Stimulated activated CD4-positive, alpha-beta T cell treated with anti-CD3 and anti-CD28 coated beads, Interleukin-12 subunit alpha, Interleukin-12 subunit beta, amount 100 ng/mL, for 24 hours (primary cell): ENCODE measurements around the gene BRDT.
A peak's percentile ranks its signal among the peaks of the same experiment; 100 is the strongest.
"Not testable (repeated sequence)": the region's sequence is repeated elsewhere in the genome, so short reads cannot be mapped to it uniquely, and the experiment has no call there.

Source experiments
- DNase-seq, 2 experiments: peaks; one replicate each; pipeline ENCODE4 v3.0.0-alpha.2; 2020; ENCODE audit warnings: low read depth in 2 of 2

The BRDT gene

GRCh38 chr1:91981996-91982609 is 32.9 kb downstream of the BRDT start:
- DNase-seq, result no peak

- no peak for DNase-seq
Observed at GRCh38 chr1:91993256-91993655, 44.1 kb downstream of the BRDT start.

DNA sequence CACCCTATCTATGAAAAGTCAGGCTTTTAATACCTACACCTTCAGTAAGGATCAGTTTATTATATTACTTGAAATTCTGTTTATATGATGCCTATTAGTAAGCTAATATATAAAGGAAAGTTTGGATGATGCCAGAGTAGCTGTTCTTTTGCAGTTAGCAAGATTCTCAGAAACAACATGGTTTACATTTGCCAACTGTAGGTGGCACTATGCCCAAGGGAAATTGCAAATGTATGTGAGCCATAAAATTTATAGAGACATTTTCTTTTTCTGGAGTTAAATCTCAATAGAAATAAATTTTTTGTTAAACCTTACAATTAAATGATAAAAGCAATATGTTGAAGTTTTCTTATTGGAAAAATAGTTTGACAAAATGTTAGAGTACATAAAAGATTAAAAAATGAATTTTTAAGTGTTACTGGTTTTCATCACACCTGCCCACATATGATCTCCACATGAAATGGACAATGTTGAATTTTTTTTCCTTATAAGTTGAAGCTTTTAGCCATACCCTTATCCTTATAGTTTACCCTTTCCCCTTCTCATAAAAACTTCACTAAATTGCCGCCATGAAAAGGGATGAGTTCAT is 48.5 kb downstream of the BRDT start:
- DNase-seq, result peak in 1 of 2 experiments; percentile 19

DNA sequence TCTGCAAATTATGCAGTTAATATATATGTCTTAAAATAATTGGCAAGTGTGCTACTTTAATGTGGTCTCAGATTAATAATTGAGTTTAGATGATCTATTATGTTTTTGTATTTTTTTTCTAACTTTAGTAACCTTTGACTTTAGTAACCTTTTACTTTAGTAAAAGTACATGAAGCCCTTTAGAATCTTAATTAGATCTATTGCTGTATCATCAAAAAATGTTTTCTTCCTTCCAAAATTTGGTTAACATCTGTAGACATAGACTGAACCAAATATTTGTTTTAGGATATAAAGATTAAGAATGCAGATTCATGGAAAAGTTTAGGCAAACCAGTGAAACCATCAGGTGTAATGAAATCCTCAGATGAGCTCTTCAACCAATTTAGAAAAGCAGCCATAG is 54.9 kb downstream of the BRDT start:
- DNase-seq, result no peak

- no peak for DNase-seq
Observed at GRCh38 chr1:92013923-92014322, 64.7 kb downstream of the BRDT start.

GRCh38 chr1:92016720-92017316 is 67.6 kb downstream of the BRDT start:
- no peak for DNase-seq

DNA sequence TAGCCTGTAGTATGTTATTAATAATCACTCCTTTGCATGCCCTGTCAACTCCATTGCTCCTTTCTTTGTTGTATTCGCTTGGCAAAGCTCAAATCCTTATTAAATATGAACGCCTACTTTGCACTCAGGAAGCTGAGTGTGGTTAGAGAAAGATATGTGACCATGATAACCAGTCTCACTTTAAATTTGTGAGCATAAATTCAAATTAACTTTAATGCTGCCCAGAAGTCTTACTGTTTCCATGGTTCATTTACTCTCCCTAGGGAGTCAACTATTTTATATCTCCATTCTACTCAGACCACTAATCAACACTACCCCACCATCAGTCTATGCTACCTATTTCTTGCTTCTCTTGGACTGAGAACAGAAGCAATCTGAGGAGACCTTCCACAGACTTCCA is 68.5 kb downstream of the BRDT start:
- no peak for DNase-seq

DNA sequence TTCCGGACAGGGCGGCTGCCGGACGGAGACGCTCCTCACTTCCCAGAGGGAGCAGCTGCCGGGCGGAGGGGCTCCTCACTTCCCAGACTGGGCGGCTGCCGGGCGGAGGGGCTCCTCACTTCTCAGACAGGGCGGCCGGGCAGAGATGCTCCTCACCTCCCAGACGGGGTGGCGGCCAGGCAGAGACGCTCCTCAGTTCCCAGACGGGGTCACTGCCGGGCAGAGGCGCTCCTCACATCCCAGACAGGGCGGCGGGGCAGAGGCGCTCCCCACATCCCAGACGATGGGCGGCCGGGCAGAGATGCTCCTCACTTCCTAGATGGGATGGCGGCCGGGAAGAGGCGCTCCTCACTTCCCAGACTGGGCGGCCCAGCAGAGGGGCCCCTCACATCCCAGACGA is 76.8 kb downstream of the BRDT start:
- not testable (repeated sequence) for DNase-seq

DNA sequence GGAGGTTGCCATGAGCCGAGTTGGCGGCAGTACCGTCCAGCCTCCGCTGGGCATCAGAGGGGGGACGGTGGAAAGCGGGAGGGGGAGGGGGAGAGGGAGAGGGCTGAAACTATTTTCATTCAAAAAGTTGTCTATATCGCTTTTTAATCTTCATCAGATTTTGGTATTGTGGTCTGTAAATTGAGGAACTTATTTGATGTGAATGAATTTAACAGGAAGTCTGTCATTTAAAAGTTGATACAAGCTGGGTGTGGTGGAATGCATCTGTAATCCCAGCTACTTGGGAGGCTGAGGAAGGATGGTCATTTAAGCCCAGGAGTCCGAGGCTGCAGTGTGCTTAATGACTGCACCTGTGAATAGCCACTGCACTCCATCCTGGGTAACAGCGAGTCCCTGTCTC is 77.6 kb downstream of the BRDT start:
- DNase-seq, result no peak

GRCh38 chr1:92029241-92029922 is 80.2 kb downstream of the BRDT start:
- no peak for DNase-seq

GRCh38 chr1:92030656-92031107 is 81.5 kb downstream of the BRDT start:
- no peak for DNase-seq

- DNase-seq, result no peak
Observed at GRCh38 chr1:92031281-92032110, 82.3 kb downstream of the BRDT start.

DNA sequence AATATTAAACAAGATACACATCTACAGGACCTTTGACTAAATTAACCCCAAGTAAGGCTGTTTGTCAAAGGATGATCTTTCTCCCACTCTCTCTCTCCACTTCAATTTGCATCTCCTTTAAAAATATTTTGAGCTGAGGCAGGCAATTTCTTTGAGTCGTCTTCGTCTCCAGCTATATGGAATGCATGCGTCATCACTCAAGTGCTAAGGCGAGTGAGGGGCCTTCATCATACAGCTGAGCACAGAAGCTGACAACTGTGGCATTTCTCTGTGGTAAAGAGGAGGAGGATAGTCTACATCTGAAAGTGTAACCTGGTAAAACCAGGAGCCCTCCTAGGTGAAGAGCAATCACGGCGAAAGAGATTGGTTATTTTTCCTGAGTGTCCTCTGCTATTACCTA is 88.2 kb downstream of the BRDT start:
- DNase-seq, result no peak

DNA sequence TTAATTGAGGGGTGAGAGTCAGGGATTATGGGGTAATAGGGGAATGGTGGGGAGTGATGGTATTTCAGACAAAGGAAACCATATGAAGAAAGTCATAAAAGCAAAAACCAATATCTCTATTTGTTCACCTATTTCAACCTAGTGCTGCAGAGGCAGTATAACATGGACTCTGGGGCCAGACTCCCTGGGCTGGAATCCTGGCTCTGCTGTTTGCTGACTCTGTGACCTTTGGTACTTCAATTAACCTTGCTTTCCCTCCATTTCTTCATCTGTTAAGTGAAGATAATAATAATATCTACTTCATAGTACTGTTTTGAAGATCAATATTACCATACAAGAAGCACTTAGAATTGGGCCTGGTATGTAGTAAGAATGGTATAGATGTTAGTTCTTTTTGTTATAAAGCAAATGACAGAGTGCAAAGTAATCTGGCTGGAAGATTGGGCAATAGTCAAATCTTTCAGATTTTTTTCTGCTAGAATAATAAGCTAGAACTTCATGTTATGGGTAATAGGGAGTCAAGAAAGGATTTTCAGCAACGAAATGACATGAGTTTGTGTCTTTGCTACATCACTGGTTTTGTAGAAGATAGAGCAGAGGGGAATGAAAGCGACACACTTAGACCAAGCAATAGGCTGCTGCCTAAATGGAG is 89.6 kb downstream of the BRDT start:
- no peak for DNase-seq

DNA sequence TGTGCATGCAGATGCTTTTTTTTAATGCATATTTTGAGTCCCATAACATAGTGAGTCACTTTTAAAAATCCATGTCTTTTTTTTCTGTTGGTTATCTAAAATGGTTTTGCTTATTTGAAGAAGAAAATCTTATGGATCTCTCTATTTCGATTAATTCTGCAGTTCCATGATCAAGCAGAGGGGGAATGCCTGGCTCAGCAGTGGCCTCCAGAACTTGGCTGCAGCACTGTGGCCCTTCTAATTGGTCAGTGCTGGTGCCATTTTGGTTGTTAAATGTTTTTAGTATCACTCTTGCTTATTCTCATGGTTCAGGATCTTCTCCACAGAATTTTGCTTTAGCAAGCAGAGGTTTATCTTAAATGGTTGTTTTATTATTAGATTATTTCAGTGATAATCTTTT is 91.8 kb downstream of the BRDT start:
- DNase-seq, result no peak

GRCh38 chr1:92043621-92044020 is 94.4 kb downstream of the BRDT start:
- DNase-seq, result no peak

DNA sequence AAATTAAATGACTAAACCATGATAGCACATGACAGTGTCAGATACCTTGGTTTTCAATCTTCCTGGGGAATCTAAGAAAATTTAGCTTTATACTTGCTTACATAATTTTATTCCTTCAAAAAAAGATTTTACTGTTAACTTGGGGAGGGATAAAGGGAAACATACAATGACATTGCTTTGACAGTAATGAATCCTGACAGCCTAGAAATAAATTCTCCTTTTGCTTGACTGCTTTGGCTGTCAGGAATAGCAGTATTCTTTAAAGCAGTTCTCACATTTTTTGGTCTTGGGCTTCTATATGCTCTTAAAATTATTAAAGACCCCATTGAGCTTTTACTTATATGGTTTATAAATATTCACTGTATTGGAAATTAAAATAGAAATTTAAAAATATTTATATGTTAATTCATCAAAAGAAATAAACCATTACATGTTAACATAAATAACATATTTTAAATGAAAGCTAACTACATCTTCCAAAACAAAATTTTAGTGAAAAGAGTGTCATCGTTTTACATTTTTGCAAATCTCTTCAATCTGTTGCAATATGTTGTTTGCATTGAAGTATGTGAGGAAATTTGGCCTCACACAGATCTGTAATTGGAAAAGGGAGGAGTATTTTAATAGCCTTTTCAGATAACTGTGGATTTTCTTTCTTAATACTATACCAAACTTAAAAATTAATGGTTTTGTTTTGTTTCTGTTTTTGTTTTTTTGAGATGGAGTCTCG is 96.7 kb downstream of the BRDT start:
- DNase-seq, result no peak

DNA sequence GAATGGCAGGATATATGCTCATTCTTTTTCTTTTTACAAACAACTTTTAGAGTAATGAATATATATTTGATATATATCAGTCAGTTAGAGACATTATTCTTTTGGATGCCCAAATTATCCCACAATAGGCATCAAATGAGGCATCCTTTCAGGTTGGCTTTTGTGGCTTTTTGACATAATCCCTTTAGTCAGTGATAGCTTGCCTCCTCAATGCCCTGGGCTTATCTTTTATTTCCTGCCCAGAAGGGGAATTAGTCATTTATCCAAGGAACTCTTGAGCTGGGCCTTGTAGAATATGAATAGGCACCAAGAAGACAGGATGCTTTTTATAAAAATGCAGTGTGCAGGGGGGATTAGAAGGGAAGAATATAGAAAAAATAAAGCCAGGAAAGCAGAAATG is 102.7 kb downstream of the BRDT start:
- no peak for DNase-seq
